KG1 (cell line): ENCODE measurements around the gene COX17.

Source experiments
- DNase-seq: peaks from one replicate; lab custom pipeline; 2025; lab: John Stamatoyannopoulos, UW

Gene COX17

DNA sequence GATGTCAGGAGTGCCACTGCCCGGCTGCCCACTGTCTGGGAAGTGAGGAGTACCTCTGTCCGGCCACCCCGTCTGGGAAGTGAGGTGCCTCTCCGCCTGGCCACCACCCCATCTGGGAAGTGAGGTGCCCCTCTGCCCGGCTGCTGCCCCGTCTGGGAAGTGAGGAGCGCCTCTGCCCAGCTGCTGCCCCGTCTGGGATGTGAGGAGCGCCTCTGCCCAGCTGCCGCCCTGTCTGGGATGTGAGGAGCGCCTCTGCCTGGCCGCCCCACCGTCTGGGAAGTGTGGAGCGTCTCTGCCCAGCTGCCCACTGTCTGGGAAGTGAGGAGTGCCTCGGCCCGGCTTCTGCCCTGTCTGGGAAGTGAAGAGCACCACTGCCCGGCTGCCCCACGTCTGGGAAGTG is 3.3 kb downstream of the COX17 start:
- DNase-seq = no peak

DNA sequence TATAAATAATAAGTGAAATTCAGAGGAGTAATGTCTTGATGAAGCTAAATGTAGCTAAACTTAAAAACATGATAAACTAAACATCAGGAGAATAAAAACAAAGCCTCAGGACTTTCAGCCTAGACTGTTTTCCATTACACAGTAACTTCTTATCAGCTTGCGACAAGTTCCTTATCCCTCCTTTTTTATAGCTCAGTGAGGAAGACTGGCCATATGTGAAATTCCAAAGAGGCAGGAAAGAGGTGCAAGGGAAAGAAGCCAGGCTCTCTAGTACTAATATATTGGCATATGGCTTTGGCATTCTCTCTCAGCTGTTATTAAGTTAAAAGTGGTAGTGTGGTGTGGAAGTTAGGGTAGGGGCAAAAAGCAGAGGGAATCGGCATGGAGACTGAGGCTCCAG is 4.4 kb downstream of the COX17 start:
- no peak for DNase-seq

DNA sequence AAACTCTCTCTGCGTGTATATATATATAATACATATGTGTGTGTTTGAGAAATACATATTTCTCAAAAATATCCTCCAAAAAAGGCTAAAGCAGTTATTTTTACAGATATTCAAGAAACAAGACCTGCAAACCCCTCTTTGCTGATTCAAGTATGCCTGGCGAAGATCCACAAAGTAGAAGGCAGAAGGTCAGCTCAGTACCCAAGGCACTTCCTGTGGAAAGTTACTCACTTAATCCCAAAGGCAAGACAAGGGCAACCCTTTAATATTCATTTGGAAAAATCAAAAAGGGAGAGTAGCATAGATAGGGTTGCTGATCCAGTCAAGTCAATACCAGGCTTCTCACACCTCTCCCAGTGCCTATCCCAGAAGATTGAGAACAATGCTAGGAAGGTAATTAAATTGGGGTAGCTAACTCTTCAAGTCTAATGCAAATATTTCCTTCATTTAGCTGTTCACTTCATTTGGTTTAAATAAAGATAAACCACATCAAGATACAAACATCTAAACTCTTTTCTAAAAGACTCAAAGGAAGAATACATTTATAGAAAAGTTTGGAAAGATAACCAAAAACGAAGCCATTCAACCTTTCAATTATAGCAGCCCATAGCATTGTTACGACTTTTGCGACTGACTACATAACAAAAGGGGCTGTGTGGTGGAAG is 7.2 kb downstream of the COX17 start:
- no peak for DNase-seq

DNA sequence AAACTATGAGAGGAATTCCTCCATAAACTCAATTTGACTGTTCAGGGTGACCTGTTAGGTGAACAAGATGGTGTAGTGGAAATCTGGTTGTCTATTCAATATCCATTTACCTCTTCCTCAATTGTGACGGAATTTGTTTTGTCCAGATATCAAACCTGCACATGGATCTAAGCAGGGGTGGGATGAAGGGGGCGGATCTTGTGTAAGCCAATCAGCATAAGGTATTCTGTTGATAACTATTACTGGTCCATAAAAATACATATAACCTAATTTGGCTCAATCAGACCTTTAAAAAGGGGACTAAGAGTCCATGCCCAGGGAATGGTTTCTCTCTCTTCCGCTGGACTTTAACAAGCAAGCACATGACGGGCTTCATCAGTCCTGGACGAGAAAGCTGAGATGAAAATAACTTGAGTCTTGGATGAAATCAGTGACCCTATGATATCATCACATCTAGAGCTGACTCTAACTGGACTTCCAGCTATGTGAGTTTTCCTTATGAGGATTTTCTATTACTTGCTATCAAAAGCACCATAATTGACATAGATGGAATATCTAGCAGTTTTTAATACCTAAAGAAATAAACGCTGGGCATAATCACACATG is 11.1 kb downstream of the COX17 start:
- no peak for DNase-seq

DNA sequence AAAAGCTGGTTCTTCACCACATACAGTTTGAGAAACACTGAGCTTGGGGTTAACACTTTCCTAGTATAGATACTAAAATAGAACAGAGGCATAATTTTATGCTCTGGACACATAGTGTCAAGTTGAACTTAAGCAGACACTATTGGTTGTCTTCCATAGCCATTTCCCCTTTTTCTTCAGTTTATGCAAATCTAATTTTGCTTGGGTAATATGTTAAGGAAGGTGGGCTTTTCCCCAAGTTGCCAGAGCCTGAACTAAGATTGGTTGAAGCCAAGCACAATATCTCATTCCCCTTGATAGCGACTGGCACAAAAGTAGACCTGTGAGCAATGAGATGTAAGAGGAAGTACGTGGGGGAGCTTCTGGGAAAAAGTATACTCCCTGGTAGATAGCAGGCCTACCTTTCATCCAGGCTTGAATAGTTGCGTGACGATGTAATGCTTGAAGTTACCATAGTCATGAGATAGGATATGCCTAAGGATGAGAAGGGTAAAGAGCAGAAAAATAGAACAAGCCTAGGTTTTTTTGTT is 12.3 kb downstream of the COX17 start:
- no peak for DNase-seq

DNA sequence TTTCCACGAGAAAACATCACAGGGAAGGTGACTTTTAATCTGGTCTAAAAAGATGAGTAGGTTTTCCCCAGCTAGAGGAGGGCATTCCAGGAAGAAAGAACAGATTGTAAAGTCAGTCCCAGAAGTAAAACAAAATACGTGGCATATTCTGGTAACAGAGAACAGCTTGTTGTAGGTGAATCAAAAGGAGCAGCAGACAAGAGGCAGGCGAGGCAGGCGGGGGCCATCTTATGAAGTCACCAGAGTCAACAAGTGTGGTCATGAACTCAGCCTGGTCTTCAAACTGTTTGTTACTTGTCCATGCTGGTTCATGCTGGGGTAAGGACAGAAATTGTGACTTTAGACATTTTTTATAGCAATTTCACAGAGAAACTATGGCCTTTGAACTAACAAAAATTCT is 12.8 kb downstream of the COX17 start:
- no peak for DNase-seq

DNA sequence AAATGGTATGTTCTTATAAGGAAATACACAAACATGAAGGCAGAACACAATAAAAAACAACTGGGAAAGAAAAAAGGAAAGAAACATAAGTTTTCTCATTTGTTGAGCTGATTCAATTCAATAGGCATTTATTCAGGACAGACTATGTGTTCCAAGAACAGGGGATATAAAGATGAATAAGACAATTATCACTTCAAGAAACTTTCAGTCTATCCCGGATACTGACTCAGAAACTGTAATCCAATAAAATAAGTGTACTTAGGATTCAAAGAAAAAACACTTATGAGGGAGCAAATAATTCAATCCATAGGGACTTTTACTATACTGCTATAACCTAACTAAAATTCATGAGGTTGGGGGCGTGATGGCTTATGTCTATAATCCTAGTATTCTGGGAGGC is 13.3 kb downstream of the COX17 start:
- no peak for DNase-seq

DNA sequence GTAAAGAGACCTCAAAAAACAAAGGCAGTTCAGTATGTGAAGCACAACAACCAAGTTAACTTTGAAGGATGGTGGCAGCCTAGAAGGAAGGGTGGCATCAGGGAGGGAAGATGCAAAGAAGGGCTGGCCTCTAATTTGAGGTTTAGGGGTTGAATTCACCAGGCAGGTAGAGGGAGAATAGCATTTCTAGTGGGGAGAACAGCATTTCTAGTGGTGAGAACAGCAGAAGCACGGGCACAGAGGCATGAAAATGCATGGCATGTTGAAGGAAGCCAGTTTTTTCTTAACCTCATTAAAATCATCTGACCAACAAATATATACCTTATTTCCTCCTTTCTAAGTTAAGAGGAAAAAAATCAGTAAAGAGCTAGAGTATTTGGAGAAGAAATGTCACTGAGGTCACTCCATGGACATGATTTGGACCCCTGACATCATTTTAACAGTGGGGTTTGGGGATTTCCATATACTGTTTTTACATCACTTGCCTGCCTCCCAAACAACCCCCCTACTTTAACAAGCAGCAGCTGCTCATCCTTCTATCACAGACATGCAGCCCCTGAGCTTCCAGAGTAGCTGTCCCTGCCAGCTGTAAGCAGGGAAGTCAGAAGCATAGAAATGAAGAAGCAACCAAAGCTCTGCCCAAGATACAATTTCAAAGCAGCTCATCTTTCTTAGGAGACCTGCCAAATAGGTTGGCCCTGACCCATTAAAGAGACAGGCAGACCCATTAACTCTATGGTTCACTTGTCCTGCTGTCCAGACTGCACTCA is 14.4 kb downstream of the COX17 start:
- no peak for DNase-seq

DNA sequence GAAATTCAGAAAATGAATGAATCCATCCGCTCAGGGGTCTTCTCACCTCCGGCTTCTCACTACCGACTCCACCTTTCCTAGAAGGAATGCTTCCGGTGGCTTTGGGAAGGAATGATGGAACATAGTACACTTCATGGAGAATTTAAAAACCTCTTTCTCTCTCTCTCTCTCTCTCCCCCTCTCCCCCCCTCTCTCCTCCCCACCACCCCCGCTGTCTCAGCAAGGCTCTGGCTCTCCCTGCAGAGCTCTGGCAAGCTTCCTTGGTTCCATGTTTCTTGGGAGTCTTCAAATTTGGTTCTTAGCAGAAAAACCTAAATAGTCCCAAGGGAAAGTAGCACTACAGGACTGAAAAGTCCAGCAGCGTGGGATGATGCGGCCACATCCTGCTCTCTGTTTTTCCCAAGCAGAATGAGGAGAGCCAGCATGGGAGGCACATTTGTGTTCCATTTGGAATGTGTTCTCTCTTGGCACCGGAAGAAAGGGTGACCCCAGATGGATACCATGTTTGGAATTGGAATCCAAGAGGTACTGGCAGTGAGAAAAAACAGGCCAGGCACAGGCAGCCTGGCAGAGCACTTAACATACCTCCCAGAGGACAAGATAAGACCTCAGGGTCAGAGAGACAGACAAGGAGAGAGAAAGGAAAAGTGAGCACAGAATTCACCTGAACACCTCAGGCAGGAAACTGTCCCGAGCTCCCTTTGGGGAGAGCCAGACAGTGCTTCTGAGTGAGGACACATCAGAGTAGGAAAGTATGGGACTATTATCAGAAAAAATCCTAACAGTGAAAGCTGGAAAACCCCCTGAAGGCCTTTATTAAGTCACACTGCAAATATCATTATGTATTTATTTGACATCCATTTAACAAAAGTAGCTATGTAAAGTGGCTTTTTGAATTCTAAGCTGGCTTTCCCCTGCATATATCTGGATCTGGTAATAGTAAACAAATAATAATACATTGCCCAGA is 16.4 kb downstream of the COX17 start, which contains the start of gene POPDC2:
TSS of gene POPDC2 (minus strand) at position 116 of the 967 bp plus-strand sequence. CDS start 166 bp downstream, outside the sequence.
- DNase-seq = no peak

DNA sequence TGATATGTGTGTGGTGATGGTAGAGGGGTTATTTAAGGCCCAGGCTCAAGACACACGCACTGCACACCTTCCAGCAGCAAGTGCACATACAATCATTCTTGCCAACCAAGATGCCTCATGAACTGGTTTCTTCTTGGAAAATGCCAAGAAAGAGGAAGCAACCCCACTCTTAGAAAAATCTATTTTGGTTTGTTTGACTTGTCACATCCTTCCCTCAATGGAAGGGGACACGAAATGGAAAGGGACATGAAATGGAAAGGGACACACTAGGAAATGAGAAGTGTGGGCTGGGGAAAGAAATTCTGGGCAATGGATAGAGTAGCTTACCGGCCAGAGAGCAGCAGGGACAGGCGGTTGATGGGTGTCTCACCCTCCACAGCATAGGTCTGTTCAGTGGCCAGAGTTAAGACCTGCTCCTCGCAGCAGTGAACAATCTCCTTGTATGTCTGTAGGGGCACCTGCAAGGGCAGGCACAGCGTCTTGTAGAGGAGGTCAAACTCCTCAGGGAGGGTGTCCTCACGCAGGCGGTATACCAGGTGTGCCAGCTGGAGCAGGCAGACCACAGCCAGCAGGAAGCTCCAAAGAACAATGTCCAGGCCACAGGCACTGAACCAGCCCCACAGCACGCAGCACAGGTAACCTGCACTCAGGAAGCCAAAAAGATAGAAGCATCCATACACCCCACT is 17.5 kb downstream of the COX17 start:
- DNase-seq = no peak

DNA sequence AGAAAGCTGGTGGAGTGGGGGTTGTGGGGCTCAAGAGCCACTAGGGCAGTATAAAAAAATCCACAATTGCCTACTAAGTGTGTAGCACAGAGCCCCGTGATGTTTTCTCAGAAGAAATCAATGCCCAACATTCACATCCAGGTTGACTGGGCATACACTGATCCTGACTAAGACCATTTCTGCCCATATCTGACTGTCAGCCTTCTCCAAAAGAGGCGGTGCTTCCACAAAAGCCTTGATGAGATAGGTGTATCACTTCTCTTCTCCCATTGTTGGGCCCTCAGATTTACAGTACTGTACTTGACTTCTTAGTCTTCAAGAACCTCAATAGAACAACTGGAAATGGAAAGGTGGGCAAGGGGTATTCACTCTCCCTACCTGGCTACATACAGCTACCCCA is 18.2 kb downstream of the COX17 start:
- DNase-seq = no peak

DNA sequence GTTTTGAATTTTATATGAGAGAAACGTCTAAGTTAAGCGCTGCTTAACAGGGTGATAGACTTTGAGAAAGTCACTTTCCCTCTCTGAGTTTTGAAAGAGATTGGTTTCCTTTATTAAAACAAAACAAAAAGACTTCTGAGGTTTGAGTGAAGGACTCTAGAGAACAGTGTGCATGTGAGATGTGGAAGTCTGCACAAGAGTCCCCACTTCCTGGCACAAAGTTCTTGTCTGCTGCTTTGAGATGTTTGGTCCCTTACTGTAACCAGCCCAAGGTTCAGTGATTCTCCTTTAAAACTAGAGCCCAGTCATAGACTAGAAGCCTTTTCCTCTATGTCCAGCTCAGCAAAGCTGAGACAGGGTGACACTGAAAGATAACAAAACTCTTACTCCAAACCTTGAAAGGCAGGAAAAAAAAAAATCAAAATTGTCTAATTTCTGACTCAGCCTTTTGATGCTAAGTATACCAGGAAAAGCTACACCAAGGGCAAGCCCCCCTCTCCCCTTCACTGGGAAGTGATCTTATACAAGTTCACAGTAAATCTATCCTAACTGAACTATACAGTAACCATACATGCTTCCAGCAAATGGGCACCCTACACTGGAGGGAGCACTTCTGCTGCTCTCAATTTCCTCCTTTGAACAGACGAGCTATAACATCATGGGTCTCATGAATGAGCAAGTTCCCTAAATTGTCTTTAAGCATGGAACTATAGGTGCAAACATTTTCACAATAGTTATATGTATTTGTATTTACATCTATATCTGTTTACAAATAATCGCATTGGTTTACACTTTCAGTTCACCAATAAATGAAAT is 19.1 kb downstream of the COX17 start:
- no peak for DNase-seq

DNA sequence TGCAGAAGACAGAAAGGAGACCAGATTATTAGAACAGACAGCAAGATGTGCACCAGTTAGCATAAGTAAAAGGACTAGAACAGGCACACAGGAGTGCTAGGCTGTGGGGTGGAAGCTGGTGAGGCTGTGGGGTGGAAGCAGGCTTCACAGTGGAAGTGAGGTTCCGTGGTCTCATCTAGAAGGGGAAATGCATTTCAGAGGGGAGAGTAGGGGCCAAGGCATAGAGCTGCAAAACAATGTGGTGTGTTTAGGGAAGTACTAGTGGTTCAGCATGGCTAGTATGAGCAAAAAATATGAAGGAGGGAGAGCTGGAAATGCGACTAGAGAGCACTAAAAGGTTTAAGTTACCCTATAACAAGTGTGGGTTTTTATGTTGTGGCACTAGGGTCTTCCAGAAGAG is 23.3 kb downstream of the COX17 start:
- no peak for DNase-seq

DNA sequence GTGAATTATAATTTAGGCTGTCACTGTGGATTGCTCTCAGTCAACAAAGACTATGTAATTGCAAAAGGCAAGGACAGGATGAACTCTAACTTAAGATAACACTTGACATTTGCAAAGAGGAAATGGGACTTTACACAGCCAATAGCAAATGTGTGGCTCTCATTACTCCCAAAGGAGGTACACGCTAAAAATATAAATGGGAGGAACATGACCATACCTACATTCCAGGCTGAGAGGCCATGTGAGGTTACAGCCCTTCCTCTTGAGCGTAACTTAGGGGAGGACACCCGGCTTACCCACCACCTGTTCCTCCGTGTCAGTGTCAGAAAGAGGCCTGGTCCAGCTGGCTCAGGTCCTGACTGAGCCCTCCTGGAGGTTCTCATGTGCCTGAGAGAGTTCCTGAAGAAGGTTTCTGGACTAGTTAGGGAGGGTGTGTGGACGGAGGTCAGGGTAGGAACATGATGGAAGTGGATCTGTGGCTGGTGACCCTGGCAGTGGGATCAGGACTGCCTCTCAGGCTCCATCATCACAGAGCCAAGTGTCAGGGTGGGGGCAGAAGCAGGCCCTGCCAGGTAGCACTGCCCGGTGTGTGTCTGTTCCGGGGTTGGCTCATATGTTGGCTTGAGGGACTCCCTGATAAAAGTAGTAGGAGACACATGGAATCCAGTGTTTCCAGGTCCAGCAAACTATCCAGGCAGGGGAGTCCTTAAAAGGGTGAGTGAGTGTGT is 24.7 kb downstream of the COX17 start:
- DNase-seq = no peak

DNA sequence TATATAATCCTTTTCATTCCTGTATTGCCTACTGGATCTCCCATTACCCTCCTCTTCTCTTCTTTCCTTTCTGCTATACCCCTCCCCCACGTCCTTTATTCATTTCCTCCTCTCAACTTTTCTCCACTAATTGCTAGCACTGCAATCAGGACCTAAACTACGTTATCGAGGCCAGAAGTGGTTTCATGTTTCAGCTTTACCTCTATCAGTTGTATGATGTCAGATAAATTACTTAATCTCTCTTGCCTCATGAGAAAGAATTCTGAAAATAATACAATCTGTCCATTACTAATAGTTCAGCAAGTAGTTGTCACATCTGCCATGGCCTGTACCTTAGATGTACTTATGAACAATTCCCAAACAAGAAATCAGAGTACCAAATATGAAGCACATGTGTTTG is 27.4 kb downstream of the COX17 start:
- no peak for DNase-seq

DNA sequence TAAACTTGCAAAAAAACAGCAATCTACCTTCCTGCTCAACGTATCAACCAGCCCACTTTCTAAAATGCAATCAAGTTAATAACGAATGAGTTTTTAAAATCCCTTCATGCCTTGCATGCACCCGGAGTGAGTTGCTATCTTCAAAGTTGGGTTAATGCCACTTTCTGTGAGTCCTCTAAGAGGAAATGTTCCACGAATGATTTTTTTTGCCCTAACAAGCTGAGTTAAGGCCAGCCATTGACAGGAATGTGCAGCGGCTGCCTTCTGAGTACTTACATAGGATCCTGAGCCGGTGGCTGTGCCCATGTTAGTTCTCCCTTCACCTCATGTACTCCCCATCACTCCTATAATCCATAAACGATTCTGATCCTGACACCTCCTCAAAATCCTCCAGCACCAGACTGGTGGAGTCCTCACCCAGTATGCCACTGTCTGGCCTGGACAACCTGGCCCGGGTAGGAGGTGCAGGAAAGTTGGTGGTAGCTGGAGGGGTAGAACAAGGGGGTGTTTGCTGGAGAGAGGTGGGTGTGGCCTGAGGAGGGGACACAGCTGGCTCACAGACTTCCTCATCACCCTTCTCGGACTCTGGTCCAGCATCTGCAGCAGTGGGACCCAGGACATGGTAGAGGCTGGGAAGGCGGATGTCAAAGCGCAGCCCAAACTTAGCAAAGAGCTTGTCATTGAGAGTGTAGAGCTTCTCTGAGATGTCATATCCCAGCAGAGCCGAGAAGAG is 29.2 kb downstream of the COX17 start:
- DNase-seq = no peak

DNA sequence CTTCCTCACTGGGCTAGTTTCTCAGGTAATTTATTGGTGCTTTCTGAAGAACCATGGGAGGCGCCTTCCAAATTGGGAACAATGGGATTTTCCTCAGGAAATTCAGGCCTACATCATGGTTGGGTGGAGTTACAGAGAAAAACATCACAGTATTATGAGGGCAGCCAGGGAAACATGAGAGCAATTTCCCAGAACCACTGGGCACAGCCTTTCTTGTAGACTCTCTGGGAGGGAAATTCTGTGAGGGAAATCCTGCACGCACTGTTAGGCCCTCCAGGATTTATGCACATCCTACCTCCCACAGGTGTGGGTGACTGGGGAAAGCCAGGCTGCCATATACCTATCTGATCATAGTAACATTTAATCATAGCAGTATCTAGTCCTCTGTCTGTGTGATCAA is 30.0 kb downstream of the COX17 start:
- no peak for DNase-seq

DNA sequence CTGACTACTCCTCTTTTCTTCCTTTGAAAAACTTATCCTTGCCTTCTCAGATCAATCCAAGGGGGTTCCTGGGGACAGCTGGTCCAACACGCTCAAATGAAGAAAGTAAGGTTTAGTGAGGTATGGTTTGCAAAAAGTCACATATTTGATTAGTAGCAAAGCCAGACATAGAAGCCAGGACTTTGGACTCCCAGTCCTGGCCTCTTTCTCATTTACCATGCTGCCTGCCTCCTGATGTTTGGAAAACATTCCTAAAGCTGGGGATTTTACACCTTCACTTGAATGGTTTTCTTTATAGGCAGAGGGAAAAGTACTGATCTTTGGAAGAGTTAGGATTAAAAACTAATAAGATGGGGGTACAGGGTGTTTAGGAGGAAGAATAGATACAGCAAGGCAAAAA is 31.4 kb downstream of the COX17 start:
- no peak for DNase-seq

DNA sequence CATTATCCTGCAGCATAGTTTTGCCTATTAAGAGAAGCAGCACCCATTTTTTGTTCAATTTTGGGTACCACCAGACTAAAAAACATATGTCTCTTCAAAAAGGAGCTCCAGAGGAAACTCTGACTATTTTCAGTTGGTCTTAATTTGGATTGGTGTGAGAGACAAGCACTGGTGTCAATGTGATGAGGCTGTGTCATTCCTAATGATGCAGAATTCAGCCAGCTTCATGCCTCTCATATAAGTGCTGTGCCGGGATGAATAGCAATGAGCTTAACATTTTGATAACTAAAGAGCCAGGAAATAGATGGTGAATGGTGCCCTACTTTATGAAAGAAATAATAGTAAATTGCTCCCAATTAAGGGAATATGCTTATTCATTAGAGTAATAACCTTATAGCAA is 32.7 kb downstream of the COX17 start:
- DNase-seq = no peak
